ENCODE results near the gene SLC25A44. TPM values are rescaled to one million over a fixed set of nuclear protein-coding genes. Genes with fewer than 3 reads are reported as not detected.

The SLC25A44 gene
- total and polyA plus RNA-seq, 8 donors = 4.9 to 9.9 (median 7.1) TPM

DNA sequence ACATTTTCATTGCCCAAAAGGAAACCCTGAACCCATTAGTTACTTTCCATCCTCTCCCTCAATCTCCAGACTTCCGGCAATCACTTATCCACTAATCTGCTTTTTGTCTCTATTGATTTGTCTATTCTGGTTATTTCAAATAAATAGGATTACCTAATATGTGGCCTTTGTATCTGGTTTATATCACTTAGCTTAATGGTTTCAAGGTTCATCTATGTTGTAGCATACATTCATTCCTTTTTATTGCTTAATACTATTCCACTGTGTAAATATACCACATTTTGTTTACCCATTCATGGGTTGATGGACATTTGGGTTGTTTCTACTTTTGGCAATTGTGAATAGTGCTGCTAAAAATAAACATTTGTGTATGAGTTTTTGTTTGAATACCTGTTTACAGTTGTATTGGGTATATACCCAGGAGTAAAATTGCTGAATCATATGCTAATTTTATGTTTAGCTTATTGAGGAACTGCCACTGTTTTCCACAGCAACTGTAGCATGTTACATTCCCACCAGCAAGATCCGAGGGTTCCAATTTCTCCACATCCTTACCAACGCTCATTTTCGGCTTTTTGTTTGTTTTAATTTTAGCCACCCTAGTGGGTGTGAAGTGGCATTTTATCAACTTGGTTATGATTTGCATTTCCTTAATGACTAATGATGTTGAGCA lies 2.5 kb upstream of the SLC25A44 start:
- H3K36me3 ChIP-seq = peaks cover 0 to 11% (median 8%) of the 10 kb centered on the region in 4 donors
- DNase-seq = no peak
- H3K4me1 ChIP-seq = peaks cover 11 to 32% (median 29%) of the 10 kb centered on the region in 4 donors
- H3K4me3 ChIP-seq = no peak overlapping the region
- WGBS, 5 donors = 74 to 83% (median 78%) methylated on average over 4 of the region's 4 CpGs
- TF ChIP-seq POLR2AphosphoS5 (IDR thresholded peaks at IDR 0.05) = no peak
- no peak for TF ChIP-seq POLR2A (IDR thresholded peaks at IDR 0.05)
- no peak for TF ChIP-seq EP300 (IDR thresholded peaks at IDR 0.05)
- TF ChIP-seq, protein P1, sequence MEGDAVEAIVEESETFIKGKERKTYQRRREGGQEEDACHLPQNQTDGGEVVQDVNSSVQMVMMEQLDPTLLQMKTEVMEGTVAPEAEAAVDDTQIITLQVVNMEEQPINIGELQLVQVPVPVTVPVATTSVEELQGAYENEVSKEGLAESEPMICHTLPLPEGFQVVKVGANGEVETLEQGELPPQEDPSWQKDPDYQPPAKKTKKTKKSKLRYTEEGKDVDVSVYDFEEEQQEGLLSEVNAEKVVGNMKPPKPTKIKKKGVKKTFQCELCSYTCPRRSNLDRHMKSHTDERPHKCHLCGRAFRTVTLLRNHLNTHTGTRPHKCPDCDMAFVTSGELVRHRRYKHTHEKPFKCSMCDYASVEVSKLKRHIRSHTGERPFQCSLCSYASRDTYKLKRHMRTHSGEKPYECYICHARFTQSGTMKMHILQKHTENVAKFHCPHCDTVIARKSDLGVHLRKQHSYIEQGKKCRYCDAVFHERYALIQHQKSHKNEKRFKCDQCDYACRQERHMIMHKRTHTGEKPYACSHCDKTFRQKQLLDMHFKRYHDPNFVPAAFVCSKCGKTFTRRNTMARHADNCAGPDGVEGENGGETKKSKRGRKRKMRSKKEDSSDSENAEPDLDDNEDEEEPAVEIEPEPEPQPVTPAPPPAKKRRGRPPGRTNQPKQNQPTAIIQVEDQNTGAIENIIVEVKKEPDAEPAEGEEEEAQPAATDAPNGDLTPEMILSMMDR (IDR thresholded peaks at IDR 0.05) = no peak
- intact Hi-C loops (cut with DNase I; ENCODE audit: low total_unique reads) = no loop called here
- H3K9me3 ChIP-seq = peaks cover 0 to 3% (median 0%) of the 10 kb centered on the region in 4 donors
- no peak overlapping the region for H3K27ac ChIP-seq
- H3K27me3 ChIP-seq = no peaks in the 10 kb centered on the region

DNA sequence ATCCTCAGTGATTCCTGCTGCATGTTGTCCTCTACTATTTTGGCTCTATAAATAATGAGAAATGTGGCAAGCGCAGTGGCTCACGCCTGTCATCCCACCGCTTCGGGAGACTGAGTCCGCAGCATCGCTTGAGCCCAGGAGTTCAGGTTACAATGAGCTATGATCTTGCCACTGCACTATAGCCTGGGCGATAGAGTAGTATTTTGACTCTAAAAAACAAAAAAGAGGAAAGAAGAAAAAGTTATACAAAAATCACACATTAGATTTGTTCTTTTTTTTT lies 756 bp upstream of the SLC25A44 start:
- Histone ChIP-seq H3K4me3 (peak overlapping the region; percentile 86 to 97 (median 94)), H3K36me3 (peaks cover 0 to 27% (median 16%) of the 10 kb centered on the region in 4 donors), H3K27me3 (no peaks in the 10 kb centered on the region), H3K27ac (peak overlapping the region; percentile 67 to 88 (median 86)), H3K9me3 (no peaks in the 10 kb centered on the region), H3K4me1 (peaks cover 11 to 47% (median 35%) of the 10 kb centered on the region in 4 donors)
- intact Hi-C loops (cut with DNase I; ENCODE audit: low total_unique reads) = no loop called here
- no peak for DNase-seq
- 82 to 90% (median 86%) methylated on average over 7 of the region's 7 CpGs for WGBS, 5 donors
- TF ChIP-seq, protein P1 (IDR thresholded peaks at IDR 0.05) = no peak
- TF ChIP-seq POLR2A (IDR thresholded peaks at IDR 0.05) (no peak), POLR2AphosphoS5 (IDR thresholded peaks at IDR 0.05) (no peak), EP300 (IDR thresholded peaks at IDR 0.05) (no peak)

DNA sequence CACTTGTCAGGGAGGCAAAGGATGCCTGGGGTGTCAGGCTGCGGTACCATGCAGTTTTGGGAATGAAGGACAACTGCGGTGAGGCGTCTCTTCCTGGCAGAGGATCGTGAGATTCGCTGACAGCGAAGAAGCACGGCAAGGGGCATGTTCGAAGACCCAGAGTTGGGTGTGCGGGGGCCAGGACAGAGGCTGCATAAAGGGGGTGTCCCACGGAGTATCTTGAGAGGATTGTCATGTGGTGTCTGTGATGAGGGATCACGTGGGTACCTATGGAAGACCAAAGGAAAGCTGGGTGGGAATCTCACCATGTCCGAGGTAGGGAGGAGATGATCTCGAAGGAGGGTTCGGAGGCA lies 372 bp downstream of the SLC25A44 start:
- Histone ChIP-seq H3K27ac (peak overlapping the region; percentile 59 to 88 (median 86)), H3K4me1 (peaks cover 11 to 57% (median 35%) of the 10 kb centered on the region in 4 donors), H3K27me3 (no peaks in the 10 kb centered on the region), H3K9me3 (no peaks in the 10 kb centered on the region), H3K4me3 (peak overlapping the region; percentile 86 to 97 (median 94)), H3K36me3 (peaks cover 0 to 30% (median 20%) of the 10 kb centered on the region in 4 donors)
- no peak for TF ChIP-seq POLR2AphosphoS5 (IDR thresholded peaks at IDR 0.05)
- no peak for TF ChIP-seq EP300 (IDR thresholded peaks at IDR 0.05)
- TF ChIP-seq, protein P1 (IDR thresholded peaks at IDR 0.05) = no peak
- no peak for TF ChIP-seq POLR2A (IDR thresholded peaks at IDR 0.05)
- no peak for DNase-seq
- WGBS, 5 donors = 12 to 17% (median 13%) methylated on average over 12 to 14 of the region's 14 CpGs
- intact Hi-C loops (cut with DNase I; ENCODE audit: low total_unique reads) = no loop called here

DNA sequence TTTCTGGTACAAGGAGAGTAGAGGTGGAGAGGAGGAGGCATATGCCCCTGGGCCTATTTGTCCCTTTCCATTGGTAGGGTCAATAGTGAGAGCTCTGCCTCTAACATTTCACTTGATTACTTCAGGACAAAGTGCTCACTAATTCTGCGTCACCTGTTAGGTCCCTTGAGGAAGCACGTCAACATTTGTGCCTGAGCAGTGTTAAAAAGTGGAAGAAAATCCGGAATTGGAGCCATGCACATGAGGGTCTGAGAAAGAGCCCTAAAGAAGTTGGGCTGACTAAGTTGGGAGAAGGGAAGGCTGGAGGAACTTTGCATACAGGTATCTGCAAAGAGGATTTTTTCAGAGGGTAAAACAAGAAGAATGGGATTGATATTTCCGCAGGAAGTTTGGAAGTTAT lies 1.9 kb downstream of the SLC25A44 start:
- DNase-seq = no peak
- TF ChIP-seq, protein P1 (IDR thresholded peaks at IDR 0.05) = no peak
- no peak for TF ChIP-seq EP300 (IDR thresholded peaks at IDR 0.05)
- TF ChIP-seq POLR2A (IDR thresholded peaks at IDR 0.05) = no peak
- no peak for TF ChIP-seq POLR2AphosphoS5 (IDR thresholded peaks at IDR 0.05)

More for the DNA sequence above, 1.9 kb downstream of the SLC25A44 start:
- intact Hi-C loops (cut with DNase I; ENCODE audit: low total_unique reads) = no loop called here
- WGBS, 5 donors = 60 to 69% (median 63%) methylated on average over 4 of the region's 4 CpGs
- H3K4me1 ChIP-seq = peaks cover 11 to 73% (median 35%) of the 10 kb centered on the region in 4 donors
- no peaks in the 10 kb centered on the region for H3K27me3 ChIP-seq
- no peak overlapping the region for H3K4me3 ChIP-seq
- no peak overlapping the region for H3K27ac ChIP-seq
- H3K36me3 ChIP-seq = peaks cover 10 to 46% (median 36%) of the 10 kb centered on the region in 4 donors
- H3K9me3 ChIP-seq = no peaks in the 10 kb centered on the region

Measured in stomach (tissue), 9 donors.